Activated CD8-positive, alpha-beta T cell treated with anti-CD3 and anti-CD28 coated beads, Interleukin-2, amount 10 ng/mL, durations not matched to agents 7 days and 5 days (primary cell): ENCODE data around the gene DPP6. TPM values are rescaled to one million over a fixed set of nuclear protein-coding genes. Genes with fewer than 3 reads are reported as not detected.

ENCODE experiments used
- ATAC-seq: fragments of 150-1000 bp; cut with Tn5 transposase; one replicate; pipeline ENCODE4 v1.10.0; 2021; ENCODE audit warnings: moderate library complexity
- CTCF ChIA-PET: fragments of 350-600 bp; sonication (Branson Sonifier 250); formaldehyde crosslinking; loops from one replicate; lab custom pipeline; 2021; ENCODE audit warnings: antibody characterized with exemption; lab: Charles Lee
- POLR2A ChIA-PET: fragments of 350-600 bp; sonication (Branson Sonifier 250); formaldehyde crosslinking; loops from one replicate; lab custom pipeline; 2021; ENCODE audit warnings: antibody characterized with exemption; lab: Charles Lee
- DNase-seq: peaks from one replicate; pipeline ENCODE4 v3.0.0-alpha.2; 2020
- H3K27ac Mint-ChIP-seq: one replicate; pipeline ENCODE4 v1.8.0; 2021; ENCODE audit warnings: mild to moderate bottlenecking, mixed read lengths
- H3K27me3 Mint-ChIP-seq: one replicate; pipeline ENCODE4 v1.8.0; 2021; ENCODE audit warnings: low read depth, mixed read lengths
- H3K36me3 Mint-ChIP-seq: one replicate; pipeline ENCODE4 v1.8.0; 2021; ENCODE audit warnings: low read depth, mixed read lengths
- H3K4me1 Mint-ChIP-seq: one replicate; pipeline ENCODE4 v1.8.0; 2021; ENCODE audit warnings: low read depth, mixed read lengths
- H3K4me3 Mint-ChIP-seq: one replicate; pipeline ENCODE4 v1.8.0; 2021; ENCODE audit warnings: mild to moderate bottlenecking, mixed read lengths
- H3K9me3 Mint-ChIP-seq: one replicate; pipeline ENCODE4 v1.8.0; 2022; ENCODE audit warnings: mixed read lengths; ENCODE audit not compliant: insufficient read depth
- total RNA-seq, 2 experiments: library from RNA; stranded (reverse); gene quantifications; one replicate each; pipeline ENCODE4 v1.2.3, GENCODE V29; 2021

DPP6 gene
- total RNA-seq, 2 experiments from 2014 or later, result not detected

DNA sequence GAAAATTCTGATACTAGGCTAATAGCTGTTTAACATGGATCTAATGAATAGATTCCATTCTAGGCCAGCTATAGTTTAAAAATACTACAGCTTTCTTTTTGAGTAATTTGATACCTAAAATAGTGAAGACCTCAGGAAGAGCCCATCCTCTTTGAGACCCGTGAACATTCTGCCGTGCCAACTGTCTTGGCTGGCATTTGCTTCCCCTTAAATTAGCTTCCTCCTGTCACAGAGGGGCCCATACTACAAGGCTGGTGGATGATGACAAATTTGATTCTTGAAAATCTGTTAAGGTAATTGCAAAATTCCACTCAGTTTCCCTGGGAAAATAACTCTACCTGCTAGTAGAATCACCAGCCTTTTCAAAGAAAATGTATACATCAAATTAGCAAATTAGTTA is 385.0 kb downstream of the DPP6 start:
- no peak overlapping the region for H3K27ac Mint-ChIP-seq
- ATAC-seq (no peak), DNase-seq (no peak)
- ChIA-PET POLR2A (no interaction called here), CTCF (no interaction called here)
- H3K27me3 Mint-ChIP-seq, result no peaks in the 10 kb centered on the region
- no peak overlapping the region for H3K4me3 Mint-ChIP-seq
- H3K9me3 Mint-ChIP-seq, result no peaks in the 10 kb centered on the region
- no peaks in the 10 kb centered on the region for H3K36me3 Mint-ChIP-seq
- no peaks in the 10 kb centered on the region for H3K4me1 Mint-ChIP-seq

DNA sequence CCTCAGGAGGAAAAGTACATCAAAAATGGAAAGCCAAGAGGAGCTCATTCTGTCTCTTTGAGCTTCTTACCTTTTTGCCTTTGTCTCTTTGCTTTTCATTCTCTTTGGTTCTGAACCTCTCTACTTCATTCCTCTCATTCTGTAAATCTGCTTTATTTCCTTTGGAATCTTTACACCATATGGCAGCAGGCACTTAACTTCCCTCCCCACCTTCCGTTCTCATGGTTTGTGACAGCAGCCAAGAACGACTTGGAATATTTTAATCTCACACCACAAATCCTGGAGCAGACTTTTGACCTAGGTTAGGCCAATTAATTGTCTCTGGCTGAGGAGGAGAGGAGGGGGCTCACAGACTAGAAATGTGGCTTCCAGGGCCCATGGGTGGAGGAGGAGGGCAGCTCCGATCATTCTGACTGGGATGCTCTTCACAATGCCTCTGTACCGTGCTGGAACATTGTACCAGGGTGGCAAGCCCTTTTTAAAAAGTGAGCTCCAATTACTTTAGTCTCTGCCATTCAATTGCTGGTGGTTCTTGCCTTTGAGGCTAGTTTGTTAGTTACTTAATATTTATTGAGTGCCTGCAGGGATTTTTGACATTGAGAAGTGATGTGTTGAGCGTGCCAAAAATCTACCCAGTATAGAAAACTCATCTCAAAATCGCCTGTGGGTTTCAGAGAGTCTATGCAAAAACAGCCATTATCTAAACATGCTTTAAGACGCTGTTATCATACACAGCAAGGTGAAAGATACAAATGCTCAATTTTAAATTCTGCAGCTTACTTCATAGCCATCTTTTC is 386.6 kb downstream of the DPP6 start:
- Mint-ChIP-seq H3K36me3 (no peaks in the 10 kb centered on the region), H3K4me3 (no peak overlapping the region), H3K27ac (no peak overlapping the region), H3K9me3 (no peaks in the 10 kb centered on the region), H3K27me3 (no peaks in the 10 kb centered on the region), H3K4me1 (no peaks in the 10 kb centered on the region)
- CTCF ChIA-PET, result no interaction called here
- DNase-seq (no peak), ATAC-seq (no peak)
- POLR2A ChIA-PET, result no interaction called here

DNA sequence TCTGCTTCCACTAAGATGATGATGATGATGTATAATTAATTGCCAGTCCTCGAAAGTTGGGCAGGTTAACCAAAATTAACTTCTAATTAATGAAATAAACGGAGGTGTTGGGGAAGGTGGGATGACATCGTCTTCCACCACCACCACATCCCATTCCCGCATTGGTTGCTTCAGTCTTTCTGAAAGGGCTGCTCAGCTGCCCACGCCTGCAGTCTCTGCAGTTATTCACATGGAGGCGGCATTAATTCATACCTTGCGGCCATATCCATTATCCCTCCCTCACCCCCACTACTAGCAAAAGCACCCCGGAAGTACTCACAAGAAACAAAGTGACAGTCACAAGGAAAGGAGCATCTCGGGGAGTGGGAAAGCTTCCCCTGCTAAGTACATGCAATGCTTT is 387.9 kb downstream of the DPP6 start:
- H3K9me3 Mint-ChIP-seq, result no peaks in the 10 kb centered on the region
- H3K27ac Mint-ChIP-seq, result no peak overlapping the region
- ChIA-PET POLR2A (no interaction called here), CTCF (no interaction called here)
- DNase-seq (no peak), ATAC-seq (no peak)
- H3K4me3 Mint-ChIP-seq, result no peak overlapping the region
- H3K27me3 Mint-ChIP-seq, result no peaks in the 10 kb centered on the region
- H3K36me3 Mint-ChIP-seq, result no peaks in the 10 kb centered on the region
- no peaks in the 10 kb centered on the region for H3K4me1 Mint-ChIP-seq

DNA sequence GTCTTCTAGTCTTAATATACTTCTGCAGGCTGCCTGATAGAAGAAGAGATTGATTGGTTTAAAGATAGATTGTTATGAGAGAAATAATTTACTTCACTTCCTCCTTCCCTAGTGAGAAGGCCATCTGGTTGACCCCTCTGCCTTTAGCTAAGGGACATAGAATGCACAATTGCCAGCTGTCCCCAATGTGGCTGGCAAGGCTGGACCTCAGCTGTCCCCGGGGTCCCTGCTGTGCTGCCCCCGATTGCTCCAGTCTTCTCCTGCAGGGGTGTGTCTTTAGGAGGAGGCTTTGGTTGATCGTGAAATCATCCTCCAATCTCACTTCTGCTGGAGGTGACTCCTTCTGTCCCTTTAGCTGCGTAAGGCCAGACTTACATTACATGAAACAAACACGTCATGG is 388.5 kb downstream of the DPP6 start:
- Mint-ChIP-seq H3K36me3 (no peaks in the 10 kb centered on the region), H3K27ac (no peak overlapping the region), H3K9me3 (no peaks in the 10 kb centered on the region), H3K4me3 (no peak overlapping the region), H3K4me1 (no peaks in the 10 kb centered on the region), H3K27me3 (no peaks in the 10 kb centered on the region)
- CTCF ChIA-PET, result no interaction called here
- ATAC-seq (no peak), DNase-seq (no peak)
- POLR2A ChIA-PET, result no interaction called here

DNA sequence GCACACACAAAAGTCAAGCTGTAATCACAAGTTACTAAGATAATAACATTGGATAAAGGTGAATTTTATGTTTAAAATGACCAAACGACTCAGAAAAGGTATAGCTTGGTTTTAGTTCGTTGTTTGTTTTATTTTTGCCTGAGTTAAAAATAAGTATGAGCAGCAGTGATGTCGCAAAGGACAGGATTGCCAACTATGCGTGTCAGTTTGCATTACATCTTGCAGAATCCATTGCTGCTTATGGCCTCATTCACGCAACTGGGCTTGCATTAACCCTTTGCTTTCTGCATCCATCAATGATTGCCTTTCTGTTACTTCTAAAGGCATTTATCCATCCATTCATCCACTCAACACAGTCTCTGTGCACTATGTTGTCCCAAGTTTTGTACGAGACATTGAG is 389.6 kb downstream of the DPP6 start:
- H3K36me3 Mint-ChIP-seq, result no peaks in the 10 kb centered on the region
- H3K4me1 Mint-ChIP-seq, result no peaks in the 10 kb centered on the region
- H3K27ac Mint-ChIP-seq, result no peak overlapping the region
- POLR2A ChIA-PET, result no interaction called here
- DNase-seq (no peak), ATAC-seq (no peak)
- H3K9me3 Mint-ChIP-seq, result peaks cover 3% of the 10 kb centered on the region
- CTCF ChIA-PET, result no interaction called here
- no peak overlapping the region for H3K4me3 Mint-ChIP-seq
- H3K27me3 Mint-ChIP-seq, result no peaks in the 10 kb centered on the region

DNA sequence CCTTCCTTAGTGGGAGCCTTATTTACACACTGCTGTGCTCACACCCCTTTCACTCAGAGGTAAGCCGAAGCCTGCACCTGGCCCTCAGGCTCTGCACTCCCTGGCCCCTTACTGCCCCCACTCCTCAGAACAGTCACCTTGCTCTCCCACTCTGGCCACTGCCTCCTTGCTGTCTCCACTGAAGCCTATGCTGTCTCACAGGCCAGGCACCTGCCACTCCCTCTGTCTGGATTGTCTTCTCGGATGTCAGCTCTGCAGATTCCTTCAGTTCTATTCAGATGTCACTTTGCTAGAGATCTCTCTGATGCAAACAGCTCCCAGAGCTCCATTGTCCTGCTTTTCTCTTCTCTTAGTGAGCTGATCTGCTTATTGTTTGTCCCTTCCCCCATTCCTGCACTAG is 390.7 kb downstream of the DPP6 start:
- no peaks in the 10 kb centered on the region for H3K36me3 Mint-ChIP-seq
- no peaks in the 10 kb centered on the region for H3K4me1 Mint-ChIP-seq
- ChIA-PET POLR2A (interaction anchor here (0.5 kb wide), 1 partner anchor 1585 kb away, joined by 3 read pairs; no protein-coding TSS in a partner anchor), CTCF (no interaction called here)
- DNase-seq, result no peak
- no peak overlapping the region for H3K27ac Mint-ChIP-seq
- H3K9me3 Mint-ChIP-seq, result peaks cover 3% of the 10 kb centered on the region
- no peak overlapping the region for H3K4me3 Mint-ChIP-seq
- no peaks in the 10 kb centered on the region for H3K27me3 Mint-ChIP-seq
- ATAC-seq, result no peak

DNA sequence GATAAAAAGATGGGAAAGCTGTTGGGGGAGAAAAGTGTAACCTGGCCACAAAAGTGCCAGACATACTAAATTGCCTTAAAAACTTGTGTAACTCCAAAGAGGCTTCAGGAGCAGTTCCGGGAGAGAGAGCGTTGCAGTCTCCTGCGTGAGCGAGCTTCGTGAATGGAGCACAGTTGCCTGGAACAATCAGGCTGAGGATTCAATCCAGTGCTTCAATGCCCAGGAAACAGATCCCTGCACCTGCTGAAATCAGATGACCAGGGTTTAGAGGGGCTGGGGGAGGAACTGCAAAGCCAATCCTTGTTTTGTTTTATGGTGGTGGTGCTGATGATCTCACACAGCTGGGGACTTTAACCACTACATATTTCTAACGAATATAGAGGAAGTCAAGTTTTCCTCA is 398.3 kb downstream of the DPP6 start:
- H3K27me3 Mint-ChIP-seq, result no peaks in the 10 kb centered on the region
- ChIA-PET POLR2A (no interaction called here), CTCF (no interaction called here)
- no peak for ATAC-seq
- peaks cover 10% of the 10 kb centered on the region for H3K9me3 Mint-ChIP-seq
- no peaks in the 10 kb centered on the region for H3K4me1 Mint-ChIP-seq
- no peak overlapping the region for H3K27ac Mint-ChIP-seq
- no peak for DNase-seq
- no peaks in the 10 kb centered on the region for H3K36me3 Mint-ChIP-seq
- H3K4me3 Mint-ChIP-seq, result no peak overlapping the region

DNA sequence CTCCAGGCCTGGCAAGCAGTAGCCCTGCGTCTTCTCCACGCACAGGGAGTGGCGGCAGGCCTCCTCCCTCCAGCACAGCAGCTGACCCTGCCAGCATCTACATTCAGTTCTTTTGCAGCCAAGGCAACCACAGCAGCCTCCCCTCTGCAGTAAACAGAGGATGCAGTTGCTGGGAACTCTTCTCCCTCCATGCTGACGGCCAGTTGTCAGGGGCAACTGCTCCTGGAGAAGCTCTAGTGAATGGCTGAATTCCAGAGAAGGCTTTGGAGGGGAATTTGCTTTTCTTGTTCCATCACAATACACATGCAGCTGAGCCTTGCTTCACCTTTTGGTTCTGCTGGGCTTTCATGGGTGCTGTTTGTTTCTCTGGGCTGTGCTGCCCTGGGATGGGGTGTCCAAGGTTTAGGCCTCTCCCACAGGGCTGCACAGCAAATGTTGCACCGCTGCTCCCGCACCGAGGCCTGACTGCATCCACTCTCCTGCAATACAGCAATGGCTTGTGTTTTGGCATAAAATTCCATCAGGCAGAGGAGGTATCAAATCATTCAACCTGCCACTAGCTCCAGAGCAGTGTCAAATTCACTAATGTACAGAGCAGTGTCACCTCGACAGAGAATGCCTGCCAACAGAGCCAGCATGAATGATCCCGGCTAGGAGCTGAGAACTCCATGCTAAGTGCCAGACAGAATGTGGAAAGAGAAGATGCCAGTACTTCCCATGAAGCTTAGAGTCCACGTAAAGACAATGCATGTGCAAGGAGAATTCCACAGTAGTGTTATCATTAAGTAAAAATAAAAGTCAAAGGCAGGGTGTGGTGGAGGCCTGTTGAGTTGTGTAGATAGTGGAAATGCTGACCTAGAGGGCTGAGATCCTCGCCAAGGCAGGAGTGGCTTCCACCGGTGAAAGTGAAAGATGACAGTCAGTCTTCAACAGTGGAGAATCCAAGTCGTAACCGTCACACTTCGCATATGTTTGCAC is 399.6 kb downstream of the DPP6 start:
- DNase-seq, result no peak
- H3K36me3 Mint-ChIP-seq, result no peaks in the 10 kb centered on the region
- H3K27me3 Mint-ChIP-seq, result no peaks in the 10 kb centered on the region
- H3K27ac Mint-ChIP-seq, result no peak overlapping the region
- no peak for ATAC-seq
- POLR2A ChIA-PET, result no interaction called here
- no peaks in the 10 kb centered on the region for H3K4me1 Mint-ChIP-seq
- no peak overlapping the region for H3K4me3 Mint-ChIP-seq
- H3K9me3 Mint-ChIP-seq, result peaks cover 12% of the 10 kb centered on the region
- CTCF ChIA-PET, result no interaction called here

DNA sequence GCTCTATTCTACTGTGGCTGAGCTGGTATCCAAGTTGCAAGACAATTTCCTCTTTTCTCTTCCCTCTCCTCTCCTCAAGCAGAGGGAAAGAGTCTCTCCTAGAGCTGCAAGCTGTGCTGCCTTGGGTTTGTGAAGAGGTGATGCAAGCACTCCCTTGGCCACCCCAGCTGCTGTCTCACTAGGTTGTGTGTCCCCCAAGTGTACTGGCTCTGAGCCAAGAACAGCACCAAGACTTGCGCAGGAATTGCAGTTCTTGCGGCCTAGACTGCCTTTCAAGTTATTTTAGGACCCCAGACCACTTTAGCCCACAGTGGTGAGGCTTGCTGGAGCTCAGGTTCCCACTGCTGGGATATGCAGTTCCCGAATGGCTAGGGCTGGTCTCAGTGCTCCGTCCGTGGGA is 411.6 kb downstream of the DPP6 start:
- Mint-ChIP-seq H3K27ac (no peak overlapping the region), H3K4me1 (no peaks in the 10 kb centered on the region), H3K4me3 (no peak overlapping the region), H3K9me3 (peaks cover 17% of the 10 kb centered on the region), H3K27me3 (no peaks in the 10 kb centered on the region), H3K36me3 (no peaks in the 10 kb centered on the region)
- CTCF ChIA-PET, result no interaction called here
- POLR2A ChIA-PET, result no interaction called here
- DNase-seq, result no peak
- ATAC-seq, result no peak

DNA sequence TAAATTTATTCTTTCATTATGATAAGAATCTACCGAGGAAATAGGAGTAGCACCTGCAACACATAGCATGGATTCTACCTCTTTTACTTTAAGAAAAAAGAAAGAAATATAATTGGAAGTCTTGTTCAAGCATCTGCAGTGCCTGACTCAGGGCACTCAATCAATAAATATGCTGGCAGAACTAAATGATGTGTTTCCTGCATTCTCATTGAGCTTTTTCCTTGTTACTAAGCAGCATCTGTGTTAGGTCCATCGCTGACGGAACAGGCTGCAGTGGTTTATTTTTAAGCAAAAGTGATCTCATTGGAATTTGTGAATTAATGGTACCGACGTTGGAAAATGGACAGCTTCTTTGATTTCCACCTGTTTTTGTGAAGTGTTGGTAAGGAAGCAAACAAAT is 417.5 kb downstream of the DPP6 start:
- Mint-ChIP-seq H3K36me3 (no peaks in the 10 kb centered on the region), H3K4me3 (no peak overlapping the region), H3K4me1 (no peaks in the 10 kb centered on the region), H3K27ac (no peak overlapping the region), H3K9me3 (no peaks in the 10 kb centered on the region), H3K27me3 (no peaks in the 10 kb centered on the region)
- DNase-seq, result no peak
- CTCF ChIA-PET, result interaction anchor here (1.1 kb wide), 1 partner anchor 34 kb away, joined by 3 read pairs; no protein-coding TSS in a partner anchor
- POLR2A ChIA-PET, result no interaction called here
- ATAC-seq, result no peak

DNA sequence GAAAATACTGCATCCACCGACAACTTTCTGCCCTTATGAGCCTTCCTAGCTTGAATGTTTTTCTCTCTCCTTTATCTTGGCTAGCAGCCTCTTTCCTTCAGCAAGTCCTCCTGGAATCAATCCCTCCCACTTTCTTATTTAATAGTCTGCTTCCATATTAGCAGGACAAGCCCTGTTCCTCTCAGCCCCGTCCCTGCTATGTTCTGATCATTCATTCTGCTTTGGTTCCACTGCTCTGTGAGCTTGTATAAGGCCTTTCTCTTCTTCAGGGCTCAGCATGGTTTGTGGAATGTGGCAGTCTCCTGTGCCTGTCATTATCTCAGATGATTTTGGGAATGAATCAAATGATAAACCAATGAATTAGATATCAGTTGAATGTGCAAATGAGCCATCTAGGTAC is 420.1 kb downstream of the DPP6 start:
- Mint-ChIP-seq H3K36me3 (no peaks in the 10 kb centered on the region), H3K9me3 (no peaks in the 10 kb centered on the region), H3K27ac (no peak overlapping the region), H3K4me3 (no peak overlapping the region), H3K27me3 (no peaks in the 10 kb centered on the region), H3K4me1 (no peaks in the 10 kb centered on the region)
- CTCF ChIA-PET, result no interaction called here
- DNase-seq (no peak), ATAC-seq (no peak)
- POLR2A ChIA-PET, result no interaction called here

DNA sequence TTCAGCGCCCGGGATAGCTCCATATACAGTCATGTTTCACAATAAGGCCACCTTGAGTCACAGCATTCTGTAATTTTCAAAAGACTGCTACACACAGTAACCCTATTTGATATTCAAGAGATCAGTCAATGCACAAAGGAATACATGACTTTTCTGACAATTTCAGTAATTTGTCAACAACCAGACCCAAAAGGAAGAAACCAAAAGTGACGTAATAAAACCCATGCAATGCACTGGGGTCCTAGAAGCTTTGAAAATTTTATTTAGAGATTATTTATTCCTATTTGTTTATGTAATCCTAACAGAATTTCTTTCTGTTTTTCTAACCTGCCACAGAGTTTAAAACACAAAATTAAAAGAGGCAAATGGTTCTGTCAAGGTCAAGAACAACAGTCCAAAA is 421.2 kb downstream of the DPP6 start:
- Mint-ChIP-seq H3K9me3 (no peaks in the 10 kb centered on the region), H3K4me1 (no peaks in the 10 kb centered on the region), H3K4me3 (no peak overlapping the region), H3K27me3 (no peaks in the 10 kb centered on the region), H3K27ac (no peak overlapping the region), H3K36me3 (no peaks in the 10 kb centered on the region)
- no peak for DNase-seq
- no peak for ATAC-seq
- CTCF ChIA-PET, result no interaction called here
- POLR2A ChIA-PET, result no interaction called here
